GM19438 (cell line): Measurements from ENCODE around the gene MRPL55.

Experiments
- ATAC-seq: cut with Tn5 transposase; IDR thresholded peaks from one replicate; pipeline ENCODE4 v1.9.1; 2021; ENCODE audit warnings: low read depth; ENCODE audit not compliant: unreplicated experiment

The MRPL55 gene

GRCh38 chr1:228109073-228109961 is at the start of gene MRPL55:
TSS of gene MRPL55 (minus strand) at chr1:228109299. CDS start at chr1:228108260, 1,039 bp downstream.
- ATAC-seq = peak; percentile 87

- ATAC-seq = no peak
These were observed 49.3 kb upstream of the MRPL55 start for GRCh38 chr1:228158151-228159007.

GRCh38 chr1:228157729-228158126 is 48.6 kb upstream of the MRPL55 start:
- ATAC-seq = no peak

- ATAC-seq = no peak
These were observed 48.0 kb upstream of the MRPL55 start for GRCh38 chr1:228156941-228157728.

- ATAC-seq = no peak
These were observed 47.4 kb upstream of the MRPL55 start for GRCh38 chr1:228156515-228156881.

- no peak for ATAC-seq
These were observed 46.8 kb upstream of the MRPL55 start for GRCh38 chr1:228155596-228156514.

- no peak for ATAC-seq
These were observed 45.8 kb upstream of the MRPL55 start for GRCh38 chr1:228154670-228155571.

GRCh38 chr1:228154021-228154669 is 45.0 kb upstream of the MRPL55 start:
- no peak for ATAC-seq

- ATAC-seq = no peak
These were observed 43.8 kb upstream of the MRPL55 start for GRCh38 chr1:228152918-228153258.

GRCh38 chr1:228152097-228152917 is 43.2 kb upstream of the MRPL55 start:
- ATAC-seq = no peak

- ATAC-seq = no peak
These were observed 42.3 kb upstream of the MRPL55 start for GRCh38 chr1:228151180-228151925.

GRCh38 chr1:228150461-228151179 is 41.5 kb upstream of the MRPL55 start:
- no peak for ATAC-seq

- no peak for ATAC-seq
These were observed 41.0 kb upstream of the MRPL55 start for GRCh38 chr1:228150120-228150460.

GRCh38 chr1:228149406-228150119 is 40.5 kb upstream of the MRPL55 start, which contains the start of gene GJC2:
TSS of gene GJC2 (plus strand) at chr1:228149930. CDS start at chr1:228157759, 7,829 bp downstream.
- no peak for ATAC-seq

GRCh38 chr1:228148935-228149405 is 39.9 kb upstream of the MRPL55 start:
- ATAC-seq = no peak
